Right hindlimb (tissue), 1 donor: ENCODE measurements around the gene FGD1.
A peak's percentile ranks its signal among the peaks of the same experiment; 100 is the strongest.

Source experiments
- DNase-seq: peaks from one replicate; pipeline ENCODE4 v3.0.0-alpha.2; 2018

FGD1 gene

DNA sequence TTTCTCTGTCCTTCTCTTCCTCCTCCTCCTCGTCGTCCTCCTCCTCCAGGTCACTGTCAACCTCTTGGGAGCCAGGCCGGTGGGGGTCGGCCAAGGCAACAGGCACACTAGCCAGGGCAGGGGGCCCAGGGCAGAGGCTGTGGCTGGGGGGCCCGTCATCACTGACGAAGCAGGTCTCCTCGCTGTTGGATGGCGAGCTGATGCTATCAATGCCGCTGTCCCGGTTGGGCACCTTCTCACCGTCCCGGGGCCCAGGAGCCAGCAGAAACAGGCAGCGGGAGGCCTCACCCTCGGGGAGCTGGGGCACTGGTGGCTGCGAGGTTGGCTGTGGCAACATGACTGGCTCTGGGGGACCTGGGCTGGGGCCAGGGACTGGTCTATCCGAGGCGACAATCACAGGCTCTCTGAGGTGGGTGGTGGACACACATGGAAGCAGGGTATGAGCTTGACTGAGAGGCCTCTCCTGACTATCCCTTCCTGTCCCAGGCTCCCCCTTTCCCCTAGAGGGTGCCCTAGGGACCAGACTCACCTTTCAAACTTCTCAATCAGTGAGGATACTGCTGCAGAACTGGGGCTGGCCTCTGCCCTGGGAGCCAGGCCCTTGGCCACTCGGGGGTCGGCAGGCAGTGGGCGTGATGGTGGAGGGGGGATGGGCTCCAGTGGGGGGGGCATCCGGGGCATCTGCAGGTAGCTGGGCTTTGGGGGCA lies 25.8 kb downstream of the FGD1 start:
- DNase-seq: no peak

- DNase-seq: no peak
These were observed 43.1 kb downstream of the FGD1 start for GRCh38 chrX:54452920-54453319.

DNA sequence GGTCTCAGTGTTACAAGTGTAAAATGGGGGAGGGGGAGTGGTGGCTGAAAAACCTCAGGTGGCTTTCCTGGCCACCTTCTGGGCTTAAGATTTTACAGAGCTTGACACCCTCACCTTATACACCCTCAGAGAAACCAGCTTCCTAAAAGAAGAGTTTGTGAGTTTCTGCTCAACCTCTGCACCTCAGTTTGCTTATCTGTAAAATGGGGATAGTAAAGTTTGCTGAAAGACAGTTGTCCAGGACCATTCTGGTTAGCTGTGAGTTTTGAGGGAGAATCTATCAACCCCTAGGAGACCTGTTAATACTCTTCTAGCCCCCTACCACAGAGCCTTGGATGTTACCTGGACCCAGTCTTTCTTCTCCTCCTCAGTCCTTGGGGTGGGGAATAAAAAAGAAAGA lies 46.1 kb downstream of the FGD1 start:
- DNase-seq: no peak

DNA sequence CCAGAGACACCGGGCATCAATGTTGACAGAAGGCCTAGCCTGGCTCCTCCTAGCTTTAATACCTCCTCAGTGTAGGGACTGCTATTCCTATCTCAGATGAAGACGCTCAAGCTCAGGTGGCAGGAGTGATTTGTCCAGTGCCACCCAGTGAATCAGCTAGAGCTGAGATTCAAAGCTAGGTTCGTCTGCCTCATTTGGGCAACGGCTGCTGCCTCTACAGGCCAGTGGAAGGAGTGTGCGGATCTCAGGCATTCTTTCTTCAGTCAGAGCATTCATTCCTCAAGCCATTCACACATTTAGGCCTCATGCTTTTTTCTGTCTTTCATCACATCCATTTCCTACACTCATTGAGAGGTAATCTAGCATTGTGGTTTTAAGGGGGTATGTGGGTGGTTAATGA lies 48.6 kb downstream of the FGD1 start:
- DNase-seq: no peak

DNA sequence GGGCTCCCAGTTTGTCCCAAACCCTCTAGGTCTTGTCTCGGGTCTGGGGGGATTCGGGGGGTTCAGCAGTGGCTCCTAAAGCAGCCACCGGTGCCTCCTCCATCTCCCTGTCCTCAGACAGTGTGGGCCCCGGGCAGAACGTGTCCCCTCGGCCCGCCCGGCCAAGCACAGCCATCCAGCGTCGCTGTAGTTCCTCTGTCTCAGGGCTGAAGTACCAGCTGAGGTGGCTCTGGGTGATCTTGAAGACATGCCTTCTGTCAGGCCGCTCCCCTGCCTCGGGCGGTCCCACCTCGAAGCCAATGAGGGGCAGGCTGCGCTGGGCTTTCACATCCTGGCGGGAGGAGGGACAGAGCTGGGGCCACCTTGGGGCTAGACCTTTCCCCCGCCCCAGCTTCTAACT lies 50.0 kb downstream of the FGD1 start:
- no peak for DNase-seq

- DNase-seq: no peak
These were observed 51.3 kb downstream of the FGD1 start for GRCh38 chrX:54444752-54445151.

DNA sequence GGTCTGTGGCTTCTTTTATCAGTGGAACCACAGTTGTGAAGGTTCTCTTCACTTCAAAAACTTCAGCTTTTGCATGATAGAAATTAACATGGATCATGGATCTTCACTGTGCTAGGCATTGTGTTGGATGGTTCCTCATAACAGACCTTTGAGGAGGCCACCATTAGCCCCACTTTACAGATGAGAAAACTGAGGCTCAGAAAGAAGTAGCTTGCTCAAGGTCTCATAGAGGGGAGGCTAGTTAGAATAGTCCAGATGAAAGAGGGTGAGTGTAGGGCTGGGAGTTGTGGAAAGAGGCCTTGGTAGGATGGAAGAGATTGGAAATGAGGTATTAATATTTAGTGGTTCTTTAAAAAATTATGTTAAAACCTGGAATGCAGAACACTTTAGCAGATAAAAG lies 53.2 kb downstream of the FGD1 start:
- no peak for DNase-seq

GRCh38 chrX:54439960-54440871 lies 55.8 kb downstream of the FGD1 start, which contains the start of gene TSR2:
Gene TSR2 (plus strand): TSS chrX:54440404. CDS start chrX:54440422, 18 bp downstream.
- peak; percentile 90 for DNase-seq

- DNase-seq: no peak
These were observed 60.9 kb downstream of the FGD1 start for GRCh38 chrX:54435121-54435520.

- no peak for DNase-seq
These were observed 65.5 kb downstream of the FGD1 start for GRCh38 chrX:54430519-54430918.

GRCh38 chrX:54427837-54428424 lies 68.1 kb downstream of the FGD1 start:
- DNase-seq: no peak

GRCh38 chrX:54423161-54423888 lies 72.7 kb downstream of the FGD1 start:
- DNase-seq: no peak

DNA sequence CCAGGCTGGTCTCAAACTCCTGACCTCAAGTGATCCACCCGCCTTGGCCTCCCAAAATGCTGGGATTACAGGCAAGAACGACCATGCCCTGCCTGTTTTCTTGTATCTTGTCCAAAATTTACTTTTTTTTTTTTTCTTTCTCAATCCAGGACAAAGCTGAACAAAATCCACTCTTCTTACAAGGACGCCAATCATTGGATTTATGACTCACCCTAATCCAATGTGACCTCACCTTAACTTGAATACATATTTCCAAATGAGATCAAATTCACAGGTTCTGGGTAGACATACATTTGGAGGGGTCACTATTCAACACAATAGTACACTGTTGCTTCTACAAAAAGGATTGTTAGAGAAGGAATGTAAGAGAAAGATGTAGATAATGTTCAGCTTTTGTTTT lies 73.9 kb downstream of the FGD1 start:
- DNase-seq: no peak

GRCh38 chrX:54419559-54420302 lies 76.3 kb downstream of the FGD1 start:
- no peak for DNase-seq

- no peak for DNase-seq
These were observed 79.1 kb downstream of the FGD1 start for GRCh38 chrX:54416965-54417364.

GRCh38 chrX:54415534-54416350 lies 80.3 kb downstream of the FGD1 start:
- DNase-seq: peak; percentile 43

GRCh38 chrX:54413753-54414152 lies 82.3 kb downstream of the FGD1 start:
- DNase-seq: peak; percentile 17

DNA sequence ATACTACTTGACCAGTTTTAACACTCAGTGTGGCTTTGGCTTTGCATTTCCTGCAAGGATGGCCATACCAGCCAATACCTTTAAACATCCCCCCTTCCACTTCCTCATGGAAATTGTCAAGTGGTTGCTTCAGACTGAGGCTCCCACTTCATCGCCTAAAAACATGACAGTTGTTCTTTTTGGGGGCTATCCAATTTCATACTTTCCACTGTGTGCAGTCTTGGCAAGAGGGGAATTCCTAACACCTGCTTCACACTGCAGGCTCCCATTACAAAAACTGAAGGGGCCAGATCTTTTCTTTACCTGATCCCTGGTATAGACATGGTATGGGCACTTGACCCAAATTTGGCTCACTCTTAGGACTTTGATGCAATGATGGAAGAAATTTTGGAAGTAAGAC lies 84.3 kb downstream of the FGD1 start:
- no peak for DNase-seq

- no peak for DNase-seq
These were observed 88.8 kb downstream of the FGD1 start for GRCh38 chrX:54407266-54407665.

- DNase-seq: no peak
These were observed 98.9 kb downstream of the FGD1 start for GRCh38 chrX:54397113-54397512.
